Muscle layer of colon (tissue), 2 donors: ENCODE results near the gene PRDM1.

Experiments used
- H3K27ac ChIP-seq: one replicate; pipeline ENCODE4 v1.7.0; 2013; ENCODE audit warnings: low read depth, mild to moderate bottlenecking, low read length, moderate library complexity
- H3K27me3 ChIP-seq, 2 donors: one replicate each; pipeline ENCODE4 v1.7.0; 2013; ENCODE audit warnings: low read length in 2 of 2, mild to moderate bottlenecking in 2 of 2; ENCODE audit not compliant: insufficient read depth in 2 of 2, control insufficient read depth in 1 of 2
- H3K36me3 ChIP-seq: one replicate; pipeline ENCODE4 v1.7.0; 2013; ENCODE audit warnings: mild to moderate bottlenecking, low read length; ENCODE audit not compliant: insufficient read depth
- H3K4me1 ChIP-seq: one replicate; pipeline ENCODE4 v1.7.0; 2013; ENCODE audit warnings: mild to moderate bottlenecking, low read length; ENCODE audit not compliant: insufficient read depth
- H3K4me3 ChIP-seq, 2 donors: one replicate each; pipeline ENCODE4 v1.7.0; 2013; ENCODE audit warnings: low read length in 2 of 2, low read depth in 1 of 2, mild to moderate bottlenecking in 1 of 2, moderate library complexity in 1 of 2
- H3K9ac ChIP-seq: one replicate; pipeline ENCODE4 v1.7.0; 2013; ENCODE audit warnings: low read length
- H3K9me3 ChIP-seq: one replicate; pipeline ENCODE4 v1.7.0; 2013; ENCODE audit warnings: mild to moderate bottlenecking, low read length
- donor health status: abdominal sarcoma.
- donor health status: Adenocarcinoma of cecum.

Gene PRDM1

DNA sequence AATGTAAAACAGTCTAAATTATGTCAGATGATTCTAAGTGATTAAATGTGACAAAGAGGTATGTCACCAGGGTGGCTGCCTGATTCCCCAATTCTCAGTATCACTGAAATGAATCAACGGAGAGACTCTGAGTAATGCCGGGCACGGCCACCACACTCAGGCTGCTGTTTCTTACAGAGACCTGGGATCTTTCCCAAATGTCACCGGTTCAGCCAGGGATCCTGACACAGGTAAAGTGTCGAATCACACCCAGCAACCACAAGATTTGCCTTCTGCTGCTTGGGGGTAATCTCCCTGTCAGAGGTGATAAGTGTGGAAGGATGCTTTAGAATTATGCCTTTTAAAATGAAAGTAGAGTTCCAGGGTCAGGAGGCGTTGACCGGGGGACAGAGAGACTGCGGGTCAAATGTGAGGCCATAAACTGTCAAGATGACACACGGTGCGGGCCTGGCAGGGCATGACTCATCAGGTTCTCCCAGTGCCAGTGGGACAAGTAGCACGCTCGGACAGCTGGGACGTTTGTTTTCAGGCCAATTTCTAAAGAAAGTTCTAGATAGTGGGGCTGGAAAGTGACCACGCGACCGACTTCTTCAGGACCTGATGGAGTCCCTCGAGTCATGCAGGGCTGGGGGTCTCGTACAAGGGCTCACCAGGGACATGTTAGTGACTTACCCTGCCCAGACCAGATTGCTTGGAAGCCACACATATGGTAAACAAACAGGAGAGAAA, 48.9 kb downstream of the PRDM1 start:
- H3K9ac ChIP-seq, result no peak overlapping the region
- H3K27ac ChIP-seq, result no peak overlapping the region
- H3K9me3 ChIP-seq, result no peaks in the 10 kb centered on the region
- no peaks in the 10 kb centered on the region for H3K27me3 ChIP-seq
- no peak overlapping the region for H3K4me3 ChIP-seq
- no peaks in the 10 kb centered on the region for H3K4me1 ChIP-seq
- no peaks in the 10 kb centered on the region for H3K36me3 ChIP-seq

GRCh38 chr6:106135911-106136571, 49.9 kb downstream of the PRDM1 start:
- H3K36me3 ChIP-seq, result no peaks in the 10 kb centered on the region
- H3K9me3 ChIP-seq, result no peaks in the 10 kb centered on the region
- H3K4me3 ChIP-seq, result no peak overlapping the region
- H3K4me1 ChIP-seq, result no peaks in the 10 kb centered on the region
- no peaks in the 10 kb centered on the region for H3K27me3 ChIP-seq
- H3K27ac ChIP-seq, result no peak overlapping the region
- no peak overlapping the region for H3K9ac ChIP-seq

GRCh38 chr6:106136845-106137244, 50.7 kb downstream of the PRDM1 start:
- Histone ChIP-seq H3K27ac (no peak overlapping the region), H3K9me3 (no peaks in the 10 kb centered on the region), H3K4me1 (no peaks in the 10 kb centered on the region), H3K36me3 (no peaks in the 10 kb centered on the region), H3K27me3 (no peaks in the 10 kb centered on the region), H3K4me3 (no peak overlapping the region), H3K9ac (no peak overlapping the region)

- Histone ChIP-seq H3K36me3 (no peaks in the 10 kb centered on the region), H3K9me3 (no peaks in the 10 kb centered on the region), H3K4me3 (no peak overlapping the region), H3K9ac (no peak overlapping the region), H3K27me3 (no peaks in the 10 kb centered on the region), H3K27ac (no peak overlapping the region), H3K4me1 (no peaks in the 10 kb centered on the region)
These were observed 52.0 kb downstream of the PRDM1 start for GRCh38 chr6:106138151-106138550.

DNA sequence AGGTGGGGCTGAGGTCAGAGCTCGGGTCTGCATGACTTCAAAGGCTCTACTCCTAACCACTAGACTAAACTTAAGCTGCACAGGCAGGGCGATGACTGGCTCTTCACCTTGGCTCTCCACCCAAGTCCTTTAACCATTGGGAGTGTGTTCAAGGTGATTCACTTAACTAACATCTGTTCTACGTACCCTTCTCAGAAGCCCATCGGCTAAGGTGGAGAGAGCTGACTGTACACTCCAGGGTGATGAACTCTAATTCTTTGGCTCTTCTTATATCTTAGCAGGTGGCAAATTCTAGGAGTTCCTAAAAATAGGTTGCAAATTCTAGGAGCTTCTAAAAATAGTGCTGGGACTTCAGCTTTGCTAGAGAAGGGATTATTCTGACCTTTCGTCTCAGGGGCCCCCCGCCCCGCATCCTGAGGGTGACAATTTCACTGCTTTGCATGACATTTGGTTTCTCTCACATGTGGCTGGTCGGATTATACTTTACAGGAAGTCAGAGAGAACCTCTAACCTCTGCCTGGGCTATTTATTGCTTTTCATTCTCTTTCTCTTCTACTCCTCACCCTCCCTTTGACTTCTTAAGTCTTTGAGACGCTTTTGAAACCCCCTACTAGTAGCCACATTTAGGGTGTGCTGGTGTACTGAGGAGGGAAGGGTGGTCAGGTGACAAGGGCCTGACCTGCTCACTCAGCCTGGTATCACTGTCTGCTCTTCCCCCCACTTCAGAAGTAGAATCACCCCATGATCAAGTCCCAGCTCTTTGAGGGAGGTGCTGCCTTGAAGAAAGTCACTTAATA, 55.5 kb downstream of the PRDM1 start:
- no peak overlapping the region for H3K9ac ChIP-seq
- no peaks in the 10 kb centered on the region for H3K36me3 ChIP-seq
- H3K27me3 ChIP-seq, result no peaks in the 10 kb centered on the region
- H3K4me1 ChIP-seq, result no peaks in the 10 kb centered on the region
- H3K27ac ChIP-seq, result no peak overlapping the region
- H3K9me3 ChIP-seq, result no peaks in the 10 kb centered on the region
- no peak overlapping the region for H3K4me3 ChIP-seq

- H3K27me3 ChIP-seq, result no peaks in the 10 kb centered on the region
- no peaks in the 10 kb centered on the region for H3K9me3 ChIP-seq
- no peaks in the 10 kb centered on the region for H3K4me1 ChIP-seq
- no peaks in the 10 kb centered on the region for H3K36me3 ChIP-seq
- H3K9ac ChIP-seq, result no peak overlapping the region
- H3K27ac ChIP-seq, result no peak overlapping the region
- no peak overlapping the region for H3K4me3 ChIP-seq
These were observed 56.8 kb downstream of the PRDM1 start for GRCh38 chr6:106142876-106143431.

GRCh38 chr6:106143665-106144064, 57.5 kb downstream of the PRDM1 start:
- H3K9me3 ChIP-seq, result no peaks in the 10 kb centered on the region
- H3K36me3 ChIP-seq, result no peaks in the 10 kb centered on the region
- no peak overlapping the region for H3K9ac ChIP-seq
- no peaks in the 10 kb centered on the region for H3K27me3 ChIP-seq
- H3K4me3 ChIP-seq, result no peak overlapping the region
- H3K4me1 ChIP-seq, result no peaks in the 10 kb centered on the region
- no peak overlapping the region for H3K27ac ChIP-seq

GRCh38 chr6:106145144-106145543, 59.0 kb downstream of the PRDM1 start:
- no peaks in the 10 kb centered on the region for H3K27me3 ChIP-seq

DNA sequence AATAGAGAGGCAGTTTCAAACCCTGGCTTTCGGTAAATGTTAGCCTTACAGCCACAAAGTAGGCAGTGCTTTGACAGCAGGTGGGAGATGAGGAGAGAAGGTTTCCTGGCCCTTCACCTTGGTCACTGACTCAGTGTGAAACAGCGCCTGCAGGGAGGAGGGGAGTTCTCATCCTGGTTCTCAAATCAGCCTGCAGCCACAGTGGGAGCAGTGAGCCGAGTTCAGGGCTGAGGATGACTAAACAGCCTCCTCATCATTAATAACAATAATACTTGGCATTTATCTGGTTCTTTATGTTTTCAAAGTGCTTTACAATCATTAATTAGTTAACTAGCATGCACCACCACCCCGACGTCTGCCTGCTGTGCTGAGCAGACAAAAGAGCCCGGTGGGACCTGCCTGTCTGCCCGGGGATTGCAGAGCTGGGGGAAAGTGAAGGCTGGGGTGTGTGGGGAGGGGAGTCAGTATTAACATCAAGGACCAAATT, 59.6 kb downstream of the PRDM1 start:
- Histone ChIP-seq H3K36me3 (no peaks in the 10 kb centered on the region), H3K4me1 (no peaks in the 10 kb centered on the region), H3K27me3 (no peaks in the 10 kb centered on the region), H3K4me3 (no peak overlapping the region), H3K9ac (no peak overlapping the region), H3K9me3 (no peaks in the 10 kb centered on the region), H3K27ac (no peak overlapping the region)

More at GRCh38 chr6:106145144-106145543, 59.0 kb downstream of the PRDM1 start:
- no peaks in the 10 kb centered on the region for H3K36me3 ChIP-seq
- no peak overlapping the region for H3K4me3 ChIP-seq
- H3K27ac ChIP-seq, result no peak overlapping the region
- no peaks in the 10 kb centered on the region for H3K9me3 ChIP-seq
- H3K9ac ChIP-seq, result no peak overlapping the region
- no peaks in the 10 kb centered on the region for H3K4me1 ChIP-seq

- Histone ChIP-seq H3K9ac (no peak overlapping the region), H3K4me3 (no peak overlapping the region), H3K27ac (no peak overlapping the region), H3K27me3 (no peaks in the 10 kb centered on the region), H3K4me1 (no peaks in the 10 kb centered on the region), H3K9me3 (no peaks in the 10 kb centered on the region), H3K36me3 (no peaks in the 10 kb centered on the region)
These were observed 60.8 kb downstream of the PRDM1 start for GRCh38 chr6:106146852-106147351.

DNA sequence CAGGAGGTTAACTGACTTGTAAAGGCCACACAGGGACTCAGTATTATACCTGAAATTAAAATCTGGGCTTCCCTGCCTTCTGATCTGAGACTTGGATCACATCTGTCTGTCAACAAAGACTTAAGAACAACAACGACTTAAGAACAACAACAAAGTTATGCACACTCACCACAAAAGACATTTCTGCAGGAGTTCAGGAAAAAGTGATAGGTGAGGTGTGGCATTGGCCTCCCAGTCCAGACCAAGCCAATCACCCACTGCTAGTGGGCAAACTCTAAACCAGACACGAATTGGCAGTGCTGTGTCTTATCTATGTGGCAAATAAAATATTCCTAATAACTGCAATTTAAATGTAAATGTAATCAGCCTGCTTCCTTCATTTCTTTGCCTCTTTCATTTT, 61.3 kb downstream of the PRDM1 start:
- no peak overlapping the region for H3K4me3 ChIP-seq
- no peaks in the 10 kb centered on the region for H3K9me3 ChIP-seq
- H3K36me3 ChIP-seq, result no peaks in the 10 kb centered on the region
- H3K27me3 ChIP-seq, result no peaks in the 10 kb centered on the region
- H3K9ac ChIP-seq, result no peak overlapping the region
- H3K4me1 ChIP-seq, result no peaks in the 10 kb centered on the region
- H3K27ac ChIP-seq, result no peak overlapping the region
